ENCODE measurements around the gene FOXP4.

DNA sequence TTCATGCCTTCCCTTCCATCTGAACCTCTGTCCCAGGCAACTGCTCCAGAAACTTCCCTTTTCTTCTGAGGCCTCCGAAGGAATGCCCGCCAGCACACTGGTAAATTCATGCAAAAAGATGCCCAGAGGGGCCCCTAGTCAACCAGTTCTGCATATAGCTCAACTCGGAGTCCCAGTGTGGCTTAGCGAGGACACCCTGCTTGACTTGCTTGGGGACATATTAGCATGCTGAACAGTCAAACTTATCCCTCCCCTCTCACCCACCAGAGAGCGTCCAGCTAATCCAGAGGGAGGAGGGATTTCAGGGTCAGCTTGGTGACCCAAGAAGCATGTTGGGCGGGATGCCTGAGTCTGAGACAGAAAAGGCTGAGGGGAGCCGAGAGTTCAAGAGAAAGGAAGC lies 69.1 kb downstream of the FOXP4 start:
- TF ChIP-seq CTCF (IDR thresholded peaks at IDR 0.05; ENCODE audit: low read length) (no peak), EZH2 (IDR thresholded peaks at IDR 0.05; ENCODE audit: borderline replicate concordance, low read length) (no peak)

Data from OCI-LY1 (cell line).